Endothelial cell of umbilical vein (primary cell): ENCODE results near the gene ZNF555. TPM values are rescaled to one million over a fixed set of nuclear protein-coding genes. Genes with fewer than 3 reads are reported as not detected.
"Not testable (repeated sequence)": the region's sequence is repeated elsewhere in the genome, so short reads cannot be mapped to it uniquely, and the experiment has no call there.

ENCODE experiments used
- BruUV-seq: library from RNA; stranded (reverse); fragments of 400-500 nt; replicated peaks from 2 replicates; lab custom pipeline; 2021; lab: Mats Ljungman, UMichigan
- CTCF ChIA-PET: fragments of 300-600, 350-600 bp; sonication (Branson Sonifier 250); formaldehyde crosslinking; loops from one replicate; lab custom pipeline; 2021; ENCODE audit warnings: antibody characterized with exemption, inconsistent platforms; lab: Charles Lee
- POLR2A ChIA-PET: fragments of 300-600, 350-600 bp; sonication (Branson Sonifier 250); formaldehyde crosslinking; loops from one replicate; lab custom pipeline; 2021; ENCODE audit warnings: antibody characterized with exemption, inconsistent platforms; lab: Charles Lee
- DNase-seq: peaks from one replicate; pipeline ENCODE4 v3.0.0-alpha.2; 2011; ENCODE audit warnings: low read depth, low spot score
- FAIRE-seq: peaks from 2 replicates; lab custom pipeline; 2011; peaks lifted over from hg19 to GRCh38; lab: Jason Lieb, UNC
- H2AFZ ChIP-seq: 2 replicates; pipeline ENCODE4 v1.6.0; 2012; ENCODE audit warnings: low read depth, low read length, control low read depth, inconsistent platforms
- H3K27ac ChIP-seq: 2 replicates; pipeline ENCODE4 v1.5.1; 2011; ENCODE audit warnings: low read depth, mild to moderate bottlenecking, control low read depth, low read length, moderate library complexity; ENCODE audit not compliant: insufficient read depth
- H3K27me3 ChIP-seq, 2 experiments: 2 replicates each; pipeline versions ENCODE4 v1.6.0 to v1.6.1; 2011; ENCODE audit warnings: low read length in 2 of 2, mixed read lengths in 1 of 2; ENCODE audit not compliant: control insufficient read depth in 2 of 2, insufficient read depth in 2 of 2
- H3K36me3 ChIP-seq, 2 experiments: 2 replicates in 1 of 2; 3 replicates in 1 of 2; pipeline ENCODE4 v1.5.1; 2011; ENCODE audit warnings: low read length in 2 of 2, mild to moderate bottlenecking in 1 of 2, moderate library complexity in 1 of 2; ENCODE audit not compliant: control insufficient read depth in 2 of 2, insufficient read depth in 2 of 2; ENCODE audit errors: extremely low read depth in 1 of 2
- H3K4me1 ChIP-seq: 3 replicates; pipeline ENCODE4 v1.5.1; 2011; ENCODE audit warnings: mild to moderate bottlenecking, low read length; ENCODE audit not compliant: control insufficient read depth, insufficient read depth; ENCODE audit errors: extremely low read depth
- H3K4me2 ChIP-seq: 2 replicates; pipeline ENCODE4 v1.6.1; 2011; ENCODE audit warnings: low read length, control low read depth, mixed read lengths; ENCODE audit not compliant: insufficient read depth
- H3K4me3 ChIP-seq, 3 experiments: fragments of 200-600 bp in 1 of 3; sonication (generic), shearing (Covaris generic) in 1 of 3; replicated peaks in 1 of 3; 2 replicates each; pipeline ENCODE4 v1.5.1; 2011 to 2016; ENCODE audit warnings: control low read depth in 3 of 3, low read length in 3 of 3, mild to moderate bottlenecking in 2 of 3, inconsistent platforms in 1 of 3, low read depth in 1 of 3, moderate library complexity in 1 of 3; ENCODE audit not compliant: insufficient read depth in 1 of 3
- H3K79me2 ChIP-seq: 2 replicates; pipeline ENCODE4 v1.6.0; 2012; ENCODE audit warnings: low read length, inconsistent platforms; ENCODE audit not compliant: control insufficient read depth, insufficient read depth
- H3K9ac ChIP-seq: replicated peaks from 2 replicates; pipeline ENCODE3; 2011; ENCODE audit warnings: low read length, control low read depth; ENCODE audit not compliant: insufficient read depth; ENCODE audit errors: extremely low read depth
- H3K9me1 ChIP-seq: replicated peaks from 3 replicates; pipeline ENCODE4 v1.6.0; 2011; ENCODE audit warnings: mild to moderate bottlenecking, low read length; ENCODE audit not compliant: control insufficient read depth, insufficient read depth; ENCODE audit errors: extremely low read depth
- H3K9me3 ChIP-seq: replicated peaks from 2 replicates; pipeline ENCODE4 v1.5.1; 2012; ENCODE audit warnings: low read length, inconsistent platforms; ENCODE audit not compliant: control insufficient read depth, insufficient read depth
- H4K20me1 ChIP-seq: replicated peaks from 2 replicates; pipeline ENCODE3; 2011; ENCODE audit warnings: mild to moderate bottlenecking, low read length; ENCODE audit not compliant: control insufficient read depth, insufficient read depth; ENCODE audit errors: extremely low read depth
- FOS ChIP-seq: IDR thresholded peaks from 2 replicates; pipeline ENCODE4 v1.6.1; 2011; ENCODE audit warnings: mild to moderate bottlenecking, low read length, moderate library complexity, borderline replicate concordance; ENCODE audit not compliant: insufficient read depth
- GATA2 ChIP-seq: IDR thresholded peaks from 2 replicates; pipeline ENCODE4 v1.7.0; 2011; ENCODE audit warnings: low read depth, mild to moderate bottlenecking, moderate library complexity, mixed read lengths, low read length; ENCODE audit not compliant: insufficient read length, insufficient read depth
- JUN ChIP-seq: IDR thresholded peaks from 2 replicates; pipeline ENCODE4 v1.6.1; 2011; ENCODE audit warnings: borderline replicate concordance, low read depth; ENCODE audit not compliant: insufficient read length, insufficient read depth
- MAX ChIP-seq: IDR thresholded peaks from 2 replicates; pipeline ENCODE4 v1.6.1; 2011; ENCODE audit not compliant: insufficient read depth, insufficient read length
- MYC ChIP-seq: IDR thresholded peaks from one replicate; pipeline ENCODE4 v1.6.1; 2011; ENCODE audit warnings: mild to moderate bottlenecking, low read depth, low read length
- POLR2A ChIP-seq: IDR thresholded peaks from 2 replicates; pipeline ENCODE4 v1.6.1; 2012; ENCODE audit warnings: low read depth, mild to moderate bottlenecking, control low read depth, low read length
- POLR2AphosphoS5 ChIP-seq: IDR thresholded peaks from 2 replicates; pipeline ENCODE4 v1.6.1; 2012; ENCODE audit warnings: low read depth, mild to moderate bottlenecking, control low read depth, low read length, moderate library complexity; ENCODE audit not compliant: insufficient read depth
- dilution Hi-C: fragments of 300-500 bp; cut with MboI; formaldehyde crosslinking; loops from one replicate; pipeline ENCODE4 v1.15.0; 2019; ENCODE audit warnings: low sequenced_read_pairs; ENCODE audit not compliant: extremely low pct_ligation_motif_present
- intact Hi-C: fragments of 100-400 bp; cut with micrococcal nuclease; formaldehyde crosslinking; loops from one replicate; pipeline ENCODE4 v1.10.0; 2022
- polyA plus RNA-seq, 4 experiments: library from polyadenylated mRNA; depleted of rRNA in 3 of 4; stranded (reverse) in 3 of 4; unstranded in 1 of 4; fragments of >200 nt; gene quantifications; 2 replicates each; pipeline versions ENCODE4 v1.2.1 to v1.2.3, GENCODE V29; 2011 to 2012; ENCODE audit warnings: missing spikeins in 1 of 4
- total RNA-seq: library from RNA; stranded (reverse); gene quantifications from 2 replicates; pipeline ENCODE4 v1.2.3, GENCODE V29; 2021

The ZNF555 gene
- total and polyA plus RNA-seq, 2 donors (not counting 3 experiments of a cell fraction or from before 2014, with no cell fraction given) = 1.6 to 5.4 TPM

DNA sequence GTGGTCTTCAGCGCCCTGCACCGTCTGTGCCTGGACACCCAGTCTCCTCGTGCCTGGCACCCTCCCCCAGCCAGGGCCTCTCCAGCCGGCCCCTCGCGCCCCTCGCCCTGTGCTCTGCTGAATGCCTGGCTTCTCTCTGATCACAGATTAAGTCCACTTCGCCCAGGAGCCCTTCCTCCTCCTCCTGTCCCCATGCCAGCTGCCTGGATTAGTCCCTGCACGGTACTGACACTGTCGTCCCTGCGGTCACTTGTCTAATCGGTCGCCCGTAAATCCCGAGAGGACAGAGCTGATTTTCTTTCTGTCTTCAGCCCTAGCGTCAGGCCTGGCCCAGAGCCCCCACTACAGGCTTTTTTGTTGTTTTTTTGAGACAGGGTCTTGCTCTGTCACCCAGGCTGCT, 49.4 kb upstream of the ZNF555 start:
- no peaks in the 10 kb centered on the region for H4K20me1 ChIP-seq
- peaks cover 4 to 12% of the 10 kb centered on the region in 2 experiments for H3K36me3 ChIP-seq
- FAIRE-seq (no peak), DNase-seq (no peak)
- ChIA-PET CTCF (no interaction called here), POLR2A (no interaction called here)
- no peak overlapping the region for H3K9ac ChIP-seq
- H3K4me3 ChIP-seq = no peak overlapping the region
- H3K4me1 ChIP-seq = no peaks in the 10 kb centered on the region
- H3K27me3 ChIP-seq = no peaks in the 10 kb centered on the region
- intact Hi-C loops = no loop called here
- peaks cover 23% of the 10 kb centered on the region for H3K79me2 ChIP-seq
- dilution Hi-C loops = no loop called here
- H3K9me3 ChIP-seq = no peaks in the 10 kb centered on the region
- TF ChIP-seq POLR2AphosphoS5 (no peak), FOS (no peak), JUN (no peak), GATA2 (no peak), MAX (no peak), POLR2A (no peak), MYC (no peak)
- no peak overlapping the region for H3K27ac ChIP-seq
- no peaks in the 10 kb centered on the region for H3K9me1 ChIP-seq
- no peak overlapping the region for H2AFZ ChIP-seq
- BruUV-seq = no TSS peak
- no peak overlapping the region for H3K4me2 ChIP-seq

DNA sequence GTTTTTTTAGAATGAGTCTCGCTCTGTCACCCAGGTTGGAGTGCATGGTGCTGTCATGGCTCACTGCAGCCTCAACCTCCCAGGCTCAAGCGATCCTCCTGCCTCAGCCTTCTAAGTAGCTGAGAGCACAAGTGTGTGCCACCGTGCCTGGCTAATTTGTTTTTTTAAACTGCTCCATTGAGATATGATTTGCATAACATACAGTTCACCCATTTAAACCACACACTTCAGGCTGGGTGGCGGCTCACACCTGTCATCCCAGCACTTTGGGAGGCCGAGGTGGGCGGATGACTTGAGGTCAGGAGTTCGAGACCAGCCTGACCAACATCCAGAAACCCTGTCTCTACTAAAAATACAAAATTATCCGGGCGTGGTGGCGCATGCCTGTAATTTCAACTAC, 48.6 kb upstream of the ZNF555 start:
- BruUV-seq, POLR2A ChIA-PET, DNase-seq, H4K20me1 ChIP-seq, H3K9ac ChIP-seq, H3K4me3 ChIP-seq, H3K9me1 ChIP-seq, H3K9me3 ChIP-seq, FAIRE-seq, H3K4me1 ChIP-seq, H3K4me2 ChIP-seq, H3K27me3 ChIP-seq, intact Hi-C loops, H3K27ac ChIP-seq, dilution Hi-C loops, H2AFZ ChIP-seq, CTCF ChIA-PET: not testable (repeated sequence)
- peaks cover 8 to 12% of the 10 kb centered on the region in 2 experiments for H3K36me3 ChIP-seq
- peaks cover 15% of the 10 kb centered on the region for H3K79me2 ChIP-seq
